Measurements from ENCODE around the gene ESPN.

- TF ChIP-seq CTCF (conservative IDR thresholded peaks at IDR 0.05; ENCODE audit: low read length), result no peak
- no peak for TF ChIP-seq EZH2phosphoT487 (IDR thresholded peaks at IDR 0.05; ENCODE audit: borderline replicate concordance)
Observed at GRCh38 chr1:6507037-6507428, 82.5 kb downstream of the ESPN start.

Data from Loucy (cell line).